ENCODE data around the gene RABGAP1. TPM values are rescaled to one million over a fixed set of nuclear protein-coding genes. Genes with fewer than 3 reads are reported as not detected.

Gene RABGAP1
- total and polyA plus RNA-seq, 2 experiments from 2014 or later: 8.5 to 33.9 TPM

GRCh38 chr9:123011380-123011779 lies 70.6 kb downstream of the RABGAP1 start:
- peaks cover 49% of the 10 kb centered on the region for H3K36me3 Mint-ChIP-seq (ENCODE audit: low read depth)
- H3K27ac Mint-ChIP-seq: no peak overlapping the region
- no peak for DNase-seq (ENCODE audit: low spot score)
- no peak overlapping the region for H2AFZ ChIP-seq
- no peaks in the 10 kb centered on the region for H3F3A ChIP-seq (replicated peaks; ENCODE audit: low read depth)
- H3K4me2 ChIP-seq: no peak overlapping the region
- no peak overlapping the region for H3K4me3 ChIP-seq
- H3K27ac ChIP-seq (ENCODE audit: low read depth): no peak overlapping the region
- H4K20me1 ChIP-seq (replicated peaks; ENCODE audit: insufficient read depth): no peaks in the 10 kb centered on the region
- no peaks in the 10 kb centered on the region for H3K79me2 ChIP-seq (replicated peaks; ENCODE audit: insufficient read depth)
- ATAC-seq: no peak
- H3K4me1 Mint-ChIP-seq: no peaks in the 10 kb centered on the region
- TF ChIP-seq JUNB (IDR thresholded peaks at IDR 0.05; ENCODE audit: unreplicated experiment) (no peak), EZH2 (IDR thresholded peaks at IDR 0.05; ENCODE audit: low read depth, unreplicated experiment) (no peak), ZNF114 (CRISPR knock-in tag; IDR thresholded peaks at IDR 0.05) (no peak), ZNF462 (CRISPR knock-in tag; IDR thresholded peaks at IDR 0.05) (no peak), REST (IDR thresholded peaks at IDR 0.05; ENCODE audit: unreplicated experiment) (no peak), CREB1 (CRISPR knock-in tag; IDR thresholded peaks at IDR 0.05; ENCODE audit: low read depth) (no peak), NANOG (IDR thresholded peaks at IDR 0.05; ENCODE audit: borderline replicate concordance) (no peak), EZH2phosphoT487 (IDR thresholded peaks at IDR 0.05; ENCODE audit: unreplicated experiment) (no peak), STAT1 (IDR thresholded peaks at IDR 0.05; ENCODE audit: unreplicated experiment) (no peak), ZNF331 (CRISPR knock-in tag; IDR thresholded peaks at IDR 0.05; ENCODE audit: low read depth) (no peak), CTCF (conservative IDR thresholded peaks at IDR 0.05; ENCODE audit: low read depth in 2 of 2) (no peak), POLR2AphosphoS5 (IDR thresholded peaks at IDR 0.05; ENCODE audit: low read depth) (no peak), ETS1 (IDR thresholded peaks at IDR 0.05) (no peak)
- H3K4me3 Mint-ChIP-seq: no peak overlapping the region
- no peaks in the 10 kb centered on the region for H3K27me3 Mint-ChIP-seq (ENCODE audit: insufficient read depth, low read depth, poor library complexity)
- H3K27me3 ChIP-seq (ENCODE audit: insufficient read depth): no peaks in the 10 kb centered on the region
- no peaks in the 10 kb centered on the region for H3K4me1 ChIP-seq (ENCODE audit: insufficient read depth)
- peaks cover 31% of the 10 kb centered on the region; the same call in 1 of the 2 replicates for H3K36me3 ChIP-seq (ENCODE audit: insufficient read depth)
- H3K9me2 ChIP-seq (ENCODE audit: insufficient read depth): no peaks in the 10 kb centered on the region
- H3K9me3 Mint-ChIP-seq: no peaks in the 10 kb centered on the region

All from GM23338 (cell line).